Fibroblast of skin of scalp (primary cell): Measurements from ENCODE around the gene TCP1.
"Not testable (repeated sequence)": the region's sequence is repeated elsewhere in the genome, so short reads cannot be mapped to it uniquely, and the experiment has no call there.

Source experiments
- DNase-seq: peaks from one replicate; pipeline ENCODE4 v3.0.0-alpha.2; 2013

Gene TCP1

DNA sequence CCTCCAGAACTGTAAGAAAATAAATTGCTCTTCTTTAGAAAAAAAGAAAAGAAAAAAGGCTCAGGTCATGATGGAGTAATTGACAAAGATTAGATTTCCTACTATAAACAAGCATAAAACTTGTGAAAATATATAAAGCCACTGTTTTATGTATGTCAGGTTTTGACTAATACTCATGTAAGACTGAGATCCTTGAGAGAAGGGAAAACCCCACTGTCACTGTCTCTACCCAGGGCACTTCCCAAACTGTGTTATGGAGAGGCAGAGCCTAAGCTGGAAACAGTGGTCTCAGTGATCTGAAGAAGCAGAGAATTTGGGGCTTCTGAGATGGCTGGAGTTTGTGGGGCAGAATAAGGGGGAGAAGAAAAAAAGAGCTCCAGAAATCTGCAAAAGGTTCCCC lies 19.9 kb downstream of the TCP1 start:
- DNase-seq = no peak

GRCh38 chr6:159766906-159767305 lies 22.5 kb downstream of the TCP1 start:
- no peak for DNase-seq

DNA sequence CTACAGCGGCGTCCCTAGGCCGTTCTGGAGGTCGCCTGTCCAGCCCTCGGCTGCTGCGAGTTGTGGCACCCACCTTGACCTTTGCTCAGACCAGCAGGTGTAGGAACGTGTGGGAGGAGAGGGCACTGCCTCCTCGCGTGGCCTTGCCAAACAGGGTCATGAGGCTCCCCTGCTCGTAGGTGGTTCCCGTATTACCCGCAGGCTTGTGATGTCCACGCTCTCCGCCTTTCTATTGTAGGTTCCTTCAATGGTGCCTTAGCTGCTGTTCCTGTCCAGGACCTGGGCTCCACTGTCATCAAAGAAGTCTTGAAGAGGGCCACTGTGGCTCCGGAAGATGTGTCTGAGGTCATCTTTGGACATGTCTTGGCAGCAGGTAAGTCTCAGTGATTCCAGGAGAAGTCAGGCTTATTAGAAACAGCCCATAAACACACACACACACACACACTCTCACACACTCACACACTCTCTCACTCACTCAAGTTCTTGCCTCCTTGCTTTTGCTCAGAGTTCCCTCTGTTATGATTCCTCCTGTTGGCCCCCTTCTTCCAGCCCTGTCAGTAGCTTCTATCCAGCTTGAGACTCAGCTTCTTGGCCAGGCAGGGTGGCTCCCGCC lies 26.6 kb downstream of the TCP1 start:
- DNase-seq = no peak

- DNase-seq = peak; percentile 95
These were observed 27.3 kb downstream of the TCP1 start, which contains the start of gene ACAT2 for GRCh38 chr6:159761873-159762680. TSS of gene ACAT2 (plus strand) at chr6:159762045. CDS start at chr6:159762088, 43 bp downstream.

GRCh38 chr6:159761129-159761872 lies 28.1 kb downstream of the TCP1 start:
- peak; percentile 17 for DNase-seq

DNA sequence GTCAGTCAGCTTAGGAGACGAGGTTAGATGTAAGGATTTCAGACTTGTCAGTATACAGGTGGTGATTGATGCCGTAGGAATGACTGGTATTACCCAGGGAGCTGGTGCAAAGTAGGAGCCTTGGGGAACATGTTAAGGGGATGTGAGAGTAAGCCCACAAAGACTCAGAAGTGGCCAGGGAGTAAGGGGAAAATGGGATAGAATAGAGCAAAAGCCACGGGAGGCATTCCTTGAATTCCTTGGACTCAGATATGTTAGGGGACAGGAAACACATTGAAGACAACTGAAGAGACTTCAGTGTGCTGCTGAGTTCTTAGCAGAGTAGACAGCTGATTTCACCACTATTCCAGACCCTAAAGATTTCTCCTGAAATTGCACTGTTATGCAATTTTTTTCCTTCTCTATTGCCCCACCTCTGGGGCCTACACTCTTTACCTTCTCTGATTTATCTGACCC lies 28.8 kb downstream of the TCP1 start:
- peak; percentile 94 for DNase-seq

- no peak for DNase-seq
These were observed 29.8 kb downstream of the TCP1 start for GRCh38 chr6:159759645-159760044.

- DNase-seq = peak; percentile 79
These were observed 31.1 kb downstream of the TCP1 start for GRCh38 chr6:159758031-159759001.

GRCh38 chr6:159756508-159756907 lies 32.9 kb downstream of the TCP1 start:
- no peak for DNase-seq

DNA sequence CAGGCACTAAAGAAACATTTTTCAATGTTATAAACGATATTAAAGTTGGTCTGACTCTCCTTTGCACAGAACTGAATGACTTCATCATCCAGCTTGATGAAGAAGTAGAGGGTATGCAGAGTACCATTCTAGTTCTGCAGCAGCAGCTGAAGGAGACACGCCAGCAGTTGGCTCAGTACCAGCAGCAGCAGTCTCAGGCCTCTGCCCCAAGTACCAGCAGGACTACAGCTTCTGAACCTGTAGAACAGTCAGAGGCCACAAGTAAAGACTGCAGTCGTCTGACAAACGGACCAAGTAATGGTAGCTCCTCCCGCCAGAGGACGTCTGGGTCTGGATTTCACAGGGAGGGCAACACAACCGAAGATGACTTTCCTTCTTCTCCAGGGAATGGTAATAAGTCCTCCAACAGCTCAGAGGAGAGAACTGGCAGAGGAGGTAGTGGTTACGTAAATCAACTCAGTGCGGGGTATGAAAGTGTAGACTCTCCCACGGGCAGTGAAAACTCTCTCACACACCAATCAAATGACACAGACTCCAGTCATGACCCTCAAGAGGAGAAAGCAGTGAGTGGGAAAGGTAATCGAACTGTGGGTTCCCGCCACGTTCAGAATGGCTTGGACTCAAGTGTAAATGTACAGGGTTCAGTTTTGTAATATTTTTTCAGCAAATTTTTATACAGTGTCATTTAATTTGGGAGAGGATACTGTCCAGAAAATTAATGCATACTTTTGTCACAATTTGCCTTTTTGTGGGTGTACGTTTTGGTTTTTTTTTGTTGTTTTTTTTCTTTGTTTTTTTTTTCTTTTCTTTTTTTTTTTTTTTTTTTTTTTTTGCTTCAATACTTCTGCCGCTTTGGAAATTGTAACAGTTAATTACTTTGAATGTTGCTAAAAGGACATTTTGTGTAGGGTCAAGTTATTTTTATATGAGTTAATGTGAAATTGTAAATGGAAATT lies 34.2 kb downstream of the TCP1 start:
- no peak for DNase-seq

- no peak for DNase-seq
These were observed 35.0 kb downstream of the TCP1 start for GRCh38 chr6:159754401-159754800.

- DNase-seq = no peak
These were observed 36.1 kb downstream of the TCP1 start for GRCh38 chr6:159753081-159753872.

DNA sequence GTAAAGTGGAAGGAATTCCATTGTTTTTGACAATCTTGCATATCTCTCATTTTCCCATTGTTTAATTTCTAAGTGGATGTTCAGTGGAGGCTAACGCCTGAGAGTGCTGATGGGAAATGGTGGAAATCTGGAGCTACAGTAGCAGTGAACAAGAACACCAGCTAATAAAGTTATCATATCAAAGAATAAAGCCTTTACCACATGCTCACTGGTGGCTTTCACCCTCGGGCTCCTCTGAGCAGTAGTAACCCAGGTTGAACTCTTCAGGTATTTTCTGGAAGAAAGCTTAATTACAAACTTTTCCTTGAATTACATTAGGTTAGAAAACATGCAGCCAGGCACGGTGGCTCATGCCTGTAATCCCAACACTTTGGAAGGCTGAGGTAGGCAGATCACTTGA lies 38.0 kb downstream of the TCP1 start:
- DNase-seq = no peak

DNA sequence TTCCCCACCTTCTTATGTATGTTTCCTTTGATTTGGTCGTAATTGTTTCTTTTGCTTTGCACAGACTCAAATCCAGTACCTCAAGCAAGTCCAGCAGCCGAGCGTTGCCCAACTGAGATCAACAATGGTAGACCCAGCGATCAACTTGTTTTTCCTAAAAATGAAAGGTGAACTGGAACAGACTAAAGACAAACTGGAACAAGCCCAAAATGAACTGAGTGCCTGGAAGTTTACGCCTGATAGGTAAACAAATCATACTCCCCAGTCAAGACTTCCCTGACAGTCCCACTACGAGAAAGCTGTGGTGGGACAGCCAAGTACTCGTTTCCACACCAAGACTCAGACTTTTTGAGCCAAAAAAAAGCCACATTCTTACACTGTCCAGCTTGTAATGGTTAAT lies 41.3 kb downstream of the TCP1 start:
- DNase-seq = not testable (repeated sequence)

- no peak for DNase-seq
These were observed 42.6 kb downstream of the TCP1 start for GRCh38 chr6:159746759-159747158.

DNA sequence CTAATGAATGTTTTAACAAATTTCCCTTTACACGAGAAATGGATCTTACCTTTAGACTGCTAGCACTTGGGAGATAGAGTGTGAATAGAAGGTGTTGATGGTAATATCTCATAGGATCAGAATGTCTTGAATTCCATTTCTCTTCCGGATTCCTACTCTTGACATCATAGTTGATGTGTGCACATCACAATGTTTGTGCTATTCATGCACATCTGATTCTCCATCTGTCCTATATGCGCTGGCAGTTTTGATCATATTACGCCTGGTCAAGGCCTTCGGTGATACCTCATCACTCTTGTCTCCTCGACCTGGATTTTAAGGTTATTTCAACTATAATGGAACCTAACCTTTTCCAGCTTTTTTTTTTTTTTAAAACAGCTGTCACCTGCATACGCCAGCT lies 44.3 kb downstream of the TCP1 start:
- DNase-seq = no peak

DNA sequence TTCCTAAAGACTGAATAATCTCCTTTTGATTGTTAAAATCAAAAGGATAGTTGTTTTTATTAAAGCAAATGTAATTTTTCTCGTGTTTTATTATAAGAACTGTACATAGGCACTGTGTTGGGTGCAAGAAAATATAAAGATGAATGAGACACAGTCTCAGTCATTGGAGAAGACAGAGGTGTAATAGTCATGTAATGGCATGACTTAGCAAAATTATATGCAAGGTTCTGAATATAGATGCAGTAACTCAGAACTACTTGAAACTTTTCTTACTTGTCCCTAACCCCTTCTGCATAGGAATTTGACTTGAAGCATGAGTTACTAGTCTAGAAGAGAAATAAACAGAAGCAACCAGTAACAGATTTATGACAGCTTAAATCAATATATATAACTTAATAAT lies 47.2 kb downstream of the TCP1 start:
- DNase-seq = no peak

DNA sequence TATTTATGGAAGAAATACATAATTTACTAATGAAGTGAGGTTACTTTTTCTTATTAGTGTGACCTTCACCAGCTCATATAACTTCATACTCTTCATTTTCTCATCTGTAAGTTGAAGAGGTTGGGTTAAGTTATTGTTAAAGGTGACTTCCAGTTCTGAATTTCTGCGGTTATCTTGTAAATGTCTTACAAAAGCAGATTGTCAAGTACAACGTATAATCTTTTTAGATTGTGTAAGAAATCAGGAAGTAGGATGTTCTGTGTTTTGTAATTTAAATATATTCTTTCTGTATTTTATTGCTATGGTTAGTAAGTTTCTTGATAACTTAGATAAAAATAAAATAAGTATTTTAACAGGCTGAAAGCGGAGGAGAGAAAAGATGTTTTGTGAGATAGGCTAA lies 50.1 kb downstream of the TCP1 start:
- DNase-seq = no peak

GRCh38 chr6:159736908-159737307 lies 52.5 kb downstream of the TCP1 start:
- DNase-seq = no peak

- not testable (repeated sequence) for DNase-seq
These were observed 56.0 kb downstream of the TCP1 start for GRCh38 chr6:159733395-159733794.
